ENCODE data around the gene NDFIP1. TPM values are rescaled to one million over a fixed set of nuclear protein-coding genes. Genes with fewer than 3 reads are reported as not detected.

Gene NDFIP1
- total and polyA plus RNA-seq, 9 donors: 46.8 to 77.2 (median 63.8) TPM

- H3K36me3 ChIP-seq (ENCODE audit: control insufficient read depth, insufficient read depth, low read length): no peaks in the 10 kb centered on the region
- no peak overlapping the region for H3K27ac ChIP-seq (ENCODE audit: low read length)
- peaks cover 4% of the 10 kb centered on the region for H3K4me1 ChIP-seq (ENCODE audit: control insufficient read depth, insufficient read depth, low read length)
- H3K27me3 ChIP-seq (ENCODE audit: control insufficient read depth, insufficient read depth, low read length): no peaks in the 10 kb centered on the region
- 83% methylated on average over 1 of the region's 5 CpGs for WGBS (ENCODE audit: insufficient coverage)
- no peaks in the 10 kb centered on the region for H3K9me3 ChIP-seq (replicated peaks; ENCODE audit: control insufficient read depth, low read depth, low read length)
- no peak for DNase-seq
- H3K4me3 ChIP-seq (ENCODE audit: low read length): no peak overlapping the region
Observed at GRCh38 chr5:142197781-142198180, 89.2 kb downstream of the NDFIP1 start.

GRCh38 chr5:142199388-142199787 lies 90.8 kb downstream of the NDFIP1 start:
- Histone ChIP-seq H3K27ac (ENCODE audit: low read length) (no peak overlapping the region), H3K4me1 (ENCODE audit: control insufficient read depth, insufficient read depth, low read length) (no peaks in the 10 kb centered on the region), H3K4me3 (ENCODE audit: low read length) (no peak overlapping the region), H3K9me3 (replicated peaks; ENCODE audit: control insufficient read depth, low read depth, low read length) (no peaks in the 10 kb centered on the region), H3K36me3 (ENCODE audit: control insufficient read depth, insufficient read depth, low read length) (no peaks in the 10 kb centered on the region), H3K27me3 (ENCODE audit: control insufficient read depth, insufficient read depth, low read length) (peaks cover 2% of the 10 kb centered on the region)
- DNase-seq: no peak
- 90% methylated on average over 8 of the region's 8 CpGs for WGBS (ENCODE audit: insufficient coverage)

GRCh38 chr5:142200387-142200786 lies 91.8 kb downstream of the NDFIP1 start:
- H3K27me3 ChIP-seq (ENCODE audit: control insufficient read depth, insufficient read depth, low read length): peaks cover 2% of the 10 kb centered on the region
- H3K4me3 ChIP-seq (ENCODE audit: low read length): no peak overlapping the region
- WGBS (ENCODE audit: insufficient coverage): 55% methylated on average over 6 of the region's 6 CpGs
- H3K4me1 ChIP-seq (ENCODE audit: control insufficient read depth, insufficient read depth, low read length): no peaks in the 10 kb centered on the region
- no peak overlapping the region for H3K27ac ChIP-seq (ENCODE audit: low read length)
- H3K36me3 ChIP-seq (ENCODE audit: control insufficient read depth, insufficient read depth, low read length): no peaks in the 10 kb centered on the region
- no peaks in the 10 kb centered on the region for H3K9me3 ChIP-seq (replicated peaks; ENCODE audit: control insufficient read depth, low read depth, low read length)
- DNase-seq: no peak

- DNase-seq: no peak
- Histone ChIP-seq H3K9me3 (replicated peaks; ENCODE audit: control insufficient read depth, low read depth, low read length) (no peaks in the 10 kb centered on the region), H3K27me3 (ENCODE audit: control insufficient read depth, insufficient read depth, low read length) (peaks cover 2% of the 10 kb centered on the region), H3K4me3 (ENCODE audit: low read length) (no peak overlapping the region), H3K4me1 (ENCODE audit: control insufficient read depth, insufficient read depth, low read length) (no peaks in the 10 kb centered on the region), H3K36me3 (ENCODE audit: control insufficient read depth, insufficient read depth, low read length) (no peaks in the 10 kb centered on the region), H3K27ac (ENCODE audit: low read length) (no peak overlapping the region)
- 100% methylated on average over 1 of the region's 3 CpGs for WGBS (ENCODE audit: insufficient coverage)
Observed at GRCh38 chr5:142201471-142201887, 92.9 kb downstream of the NDFIP1 start.

- no peaks in the 10 kb centered on the region for H3K36me3 ChIP-seq (ENCODE audit: control insufficient read depth, insufficient read depth, low read length)
- no peak for DNase-seq
- no peak overlapping the region for H3K27ac ChIP-seq (ENCODE audit: low read length)
- H3K9me3 ChIP-seq (replicated peaks; ENCODE audit: control insufficient read depth, low read depth, low read length): no peaks in the 10 kb centered on the region
- peaks cover 2% of the 10 kb centered on the region for H3K27me3 ChIP-seq (ENCODE audit: control insufficient read depth, insufficient read depth, low read length)
- no peaks in the 10 kb centered on the region for H3K4me1 ChIP-seq (ENCODE audit: control insufficient read depth, insufficient read depth, low read length)
- no peak overlapping the region for H3K4me3 ChIP-seq (ENCODE audit: low read length)
- no CpG with 5 or more reads among the region's 1 CpG for WGBS (ENCODE audit: insufficient coverage)
Observed at GRCh38 chr5:142202282-142202681, 93.7 kb downstream of the NDFIP1 start.

Other genes starting within 250 kb of the NDFIP1 start
- gene PCDH1, start 230.4 kb upstream of the NDFIP1 start, total RNA-seq: 20.3 TPM
- gene PCDH1, start 230.4 kb upstream of the NDFIP1 start, polyA plus RNA-seq (ENCODE audit: insufficient read depth in 1 of 8, insufficient read length in 8 of 8, low replicate concordance in 1 of 8): 10 to 100 TPM; 13.9 to 24.7 (median 17.6) TPM
- 66.5 TPM for gene DELE1, start 184.9 kb upstream of the NDFIP1 start, total RNA-seq
- gene DELE1, start 184.9 kb upstream of the NDFIP1 start, polyA plus RNA-seq (ENCODE audit: insufficient read depth in 1 of 8, insufficient read length in 8 of 8, low replicate concordance in 1 of 8): 10 to 100 TPM; 60.5 to 97.1 (median 82.5) TPM
- gene PCDH12, start 150.6 kb upstream of the NDFIP1 start, total RNA-seq: 19.8 TPM
- 10 to 100 TPM; 13.0 to 19.9 (median 18.3) TPM for gene PCDH12, start 150.6 kb upstream of the NDFIP1 start, polyA plus RNA-seq (ENCODE audit: insufficient read depth in 1 of 8, insufficient read length in 8 of 8, low replicate concordance in 1 of 8)
- 47.1 TPM for gene RNF14, start 139.7 kb upstream of the NDFIP1 start, total RNA-seq
- gene RNF14, start 139.7 kb upstream of the NDFIP1 start, polyA plus RNA-seq (ENCODE audit: insufficient read depth in 1 of 8, insufficient read length in 8 of 8, low replicate concordance in 1 of 8): 10 to 100 TPM; 34.1 to 41.7 (median 37.0) TPM
- gene GNPDA1, start 95.8 kb upstream of the NDFIP1 start, total RNA-seq: 26.5 TPM
- 10 to 100 TPM; 15.9 to 28.9 (median 22.0) TPM for gene GNPDA1, start 95.8 kb upstream of the NDFIP1 start, polyA plus RNA-seq (ENCODE audit: insufficient read depth in 1 of 8, insufficient read length in 8 of 8, low replicate concordance in 1 of 8)
- gene SPRY4, start 216.2 kb downstream of the NDFIP1 start, total RNA-seq: 26.4 TPM
- gene SPRY4, start 216.2 kb downstream of the NDFIP1 start, polyA plus RNA-seq (ENCODE audit: insufficient read depth in 1 of 8, insufficient read length in 8 of 8, low replicate concordance in 1 of 8): 10 to 100 TPM; 40.1 to 89.4 (median 63.2) TPM